ENCODE data around the gene PIGH. TPM values are rescaled to one million over a fixed set of nuclear protein-coding genes. Genes with fewer than 3 reads are reported as not detected.

The PIGH gene
- total and polyA plus RNA-seq, 10 of the 15 experiments (the other 5 are each of a cell fraction or from before 2014, with no cell fraction given) = 15.5 to 46.6 (median 22.3) TPM

DNA sequence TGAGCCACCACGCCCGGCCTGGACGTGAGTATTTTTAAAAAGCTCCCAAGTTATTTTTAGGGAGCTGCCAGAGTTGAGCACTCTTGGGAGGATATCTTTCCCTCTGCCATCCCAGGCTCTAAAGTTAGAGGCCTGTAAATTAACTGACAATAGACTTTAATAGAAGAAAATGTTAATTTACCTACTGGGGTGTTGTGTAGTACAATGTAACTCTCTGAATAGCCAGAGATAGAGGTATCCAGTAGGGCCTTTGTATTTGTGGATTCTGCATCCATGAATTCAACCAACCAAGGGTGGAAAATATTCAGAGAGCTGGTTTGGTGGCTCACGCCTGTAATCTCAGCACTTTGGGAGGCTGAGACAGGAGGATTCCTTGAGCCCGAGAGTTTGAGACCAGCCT is 7.6 kb upstream of the PIGH start:
- CTCF ChIA-PET = interaction anchor here (0.9 to 4.1 kb wide), 6 partner anchors 10 to 180 kb away, joined by 3 to 35 read pairs (median 4); partner anchors contain the start of gene ARG2
- H3K36me3 ChIP-seq (ENCODE audit: control insufficient read depth in 2 of 2, insufficient read depth in 2 of 2, low read length in 1 of 2) = no peaks in the 10 kb centered on the region
- no peak overlapping the region for H3K27ac ChIP-seq (ENCODE audit: control insufficient read depth, insufficient read depth)
- no peaks in the 10 kb centered on the region for H3K9me3 ChIP-seq (replicated peaks; ENCODE audit: control insufficient read depth, insufficient read depth, low read length)
- DNase-seq (ENCODE audit: low read depth, low spot score) (no peak), FAIRE-seq (no peak), ATAC-seq (no peak)
- no TSS peak for BruUV-seq (replicated peaks)
- peaks cover 5% of the 10 kb centered on the region; the same call in 1 of the 2 replicates for H3K4me1 ChIP-seq (ENCODE audit: control insufficient read depth, insufficient read depth, low read length)
- no peak overlapping the region for H3K9ac ChIP-seq (ENCODE audit: control insufficient read depth, insufficient read depth, low read length)
- H3K79me2 ChIP-seq (ENCODE audit: control insufficient read depth, insufficient read depth, low read length) = no peaks in the 10 kb centered on the region
- no peak overlapping the region for H3K4me2 ChIP-seq (ENCODE audit: control insufficient read depth, insufficient read depth)
- no peak overlapping the region for H2AFZ ChIP-seq (ENCODE audit: control insufficient read depth, low read depth, low read length)
- POLR2A ChIA-PET = interaction anchor here (1.0 kb wide), 1 partner anchor 61 kb away, joined by 3 read pairs; no protein-coding TSS in a partner anchor
- RAD21 ChIA-PET (ENCODE audit: unreplicated experiment) = no interaction called here
- in situ Hi-C loops (cut with MboI) = no loop called here
- WGBS (ENCODE audit: insufficient coverage, insufficient replicate concordance, low lambda C conversion rate, missing lambda C conversion rate) = 94% methylated on average over 5 of the region's 5 CpGs
- H3K4me3 ChIP-seq = no peak overlapping the region
- no peaks in the 10 kb centered on the region for H4K20me1 ChIP-seq (ENCODE audit: control insufficient read depth, insufficient read depth)
- SMC1A ChIA-PET (ENCODE audit: uncharacterized antibody, unreplicated experiment) = interaction anchor here (1.7 kb wide), 1 partner anchor 12 kb away, joined by 4 read pairs; the partner anchor contains the start of gene ARG2
- H3K27me3 ChIP-seq (replicated peaks in 1 of 2; ENCODE audit: control insufficient read depth in 2 of 2, insufficient read depth in 2 of 2, low read length in 1 of 2) = no peaks in the 10 kb centered on the region
- intact Hi-C loops (cut with micrococcal nuclease; ENCODE audit: unreplicated experiment) = no loop called here
- TF ChIP-seq TCF7 (IDR thresholded peaks at IDR 0.05; ENCODE audit: borderline replicate concordance) (no peak), SIX5 (IDR thresholded peaks at IDR 0.05; ENCODE audit: low read depth, low read length, severe bottlenecking) (no peak), ESRRA (IDR thresholded peaks at IDR 0.05; ENCODE audit: low read length) (no peak), ZSCAN29 (IDR thresholded peaks at IDR 0.05) (no peak), GABPA (IDR thresholded peaks at IDR 0.05; ENCODE audit: low read depth) (no peak), POLR2A (IDR thresholded peaks at IDR 0.05; ENCODE audit: low read depth, low read length) (no peak), EZH2 (IDR thresholded peaks at IDR 0.05; ENCODE audit: borderline replicate concordance, control insufficient read depth, low read depth, low read length) (no peak), SUZ12 (IDR thresholded peaks at IDR 0.05; ENCODE audit: unreplicated experiment) (no peak), EP300 (IDR thresholded peaks at IDR 0.05; ENCODE audit: borderline replicate concordance in 1 of 2, control insufficient read depth in 1 of 2, low read depth in 2 of 2, low read length in 2 of 2) (no peak), POLR2AphosphoS2 (IDR thresholded peaks at IDR 0.05; ENCODE audit: low read depth, low read length) (no peak), NR2C1 (IDR thresholded peaks at IDR 0.05) (no peak), DPF2 (IDR thresholded peaks at IDR 0.05) (no peak), SMAD1 (IDR thresholded peaks at IDR 0.05; ENCODE audit: low read depth, partially characterized antibody) (no peak), CHD2 (IDR thresholded peaks at IDR 0.05; ENCODE audit: borderline replicate concordance, low read depth, low read length) (no peak), RBBP5 (conservative IDR thresholded peaks at IDR 0.05) (no peak), EGR1 (IDR thresholded peaks at IDR 0.05; ENCODE audit: borderline replicate concordance in 1 of 2, low read depth in 2 of 2, low read length in 2 of 2) (no peak)
- TF ChIP-seq, protein P1, sequence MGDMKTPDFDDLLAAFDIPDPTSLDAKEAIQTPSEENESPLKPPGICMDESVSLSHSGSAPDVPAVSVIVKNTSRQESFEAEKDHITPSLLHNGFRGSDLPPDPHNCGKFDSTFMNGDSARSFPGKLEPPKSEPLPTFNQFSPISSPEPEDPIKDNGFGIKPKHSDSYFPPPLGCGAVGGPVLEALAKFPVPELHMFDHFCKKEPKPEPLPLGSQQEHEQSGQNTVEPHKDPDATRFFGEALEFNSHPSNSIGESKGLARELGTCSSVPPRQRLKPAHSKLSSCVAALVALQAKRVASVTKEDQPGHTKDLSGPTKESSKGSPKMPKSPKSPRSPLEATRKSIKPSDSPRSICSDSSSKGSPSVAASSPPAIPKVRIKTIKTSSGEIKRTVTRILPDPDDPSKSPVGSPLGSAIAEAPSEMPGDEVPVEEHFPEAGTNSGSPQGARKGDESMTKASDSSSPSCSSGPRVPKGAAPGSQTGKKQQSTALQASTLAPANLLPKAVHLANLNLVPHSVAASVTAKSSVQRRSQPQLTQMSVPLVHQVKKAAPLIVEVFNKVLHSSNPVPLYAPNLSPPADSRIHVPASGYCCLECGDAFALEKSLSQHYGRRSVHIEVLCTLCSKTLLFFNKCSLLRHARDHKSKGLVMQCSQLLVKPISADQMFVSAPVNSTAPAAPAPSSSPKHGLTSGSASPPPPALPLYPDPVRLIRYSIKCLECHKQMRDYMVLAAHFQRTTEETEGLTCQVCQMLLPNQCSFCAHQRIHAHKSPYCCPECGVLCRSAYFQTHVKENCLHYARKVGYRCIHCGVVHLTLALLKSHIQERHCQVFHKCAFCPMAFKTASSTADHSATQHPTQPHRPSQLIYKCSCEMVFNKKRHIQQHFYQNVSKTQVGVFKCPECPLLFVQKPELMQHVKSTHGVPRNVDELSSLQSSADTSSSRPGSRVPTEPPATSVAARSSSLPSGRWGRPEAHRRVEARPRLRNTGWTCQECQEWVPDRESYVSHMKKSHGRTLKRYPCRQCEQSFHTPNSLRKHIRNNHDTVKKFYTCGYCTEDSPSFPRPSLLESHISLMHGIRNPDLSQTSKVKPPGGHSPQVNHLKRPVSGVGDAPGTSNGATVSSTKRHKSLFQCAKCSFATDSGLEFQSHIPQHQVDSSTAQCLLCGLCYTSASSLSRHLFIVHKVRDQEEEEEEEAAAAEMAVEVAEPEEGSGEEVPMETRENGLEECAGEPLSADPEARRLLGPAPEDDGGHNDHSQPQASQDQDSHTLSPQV (IDR thresholded peaks at IDR 0.05) = no peak
